Skeletal muscle cell (primary cell): ENCODE data around the gene PCGF3.
"Not testable (repeated sequence)": the region's sequence is repeated elsewhere in the genome, so short reads cannot be mapped to it uniquely, and the experiment has no call there.

ENCODE experiments used
- DNase-seq: peaks from one replicate; pipeline ENCODE4 v3.0.0-alpha.2; 2010; ENCODE audit warnings: low read depth
- H3K4me3 ChIP-seq: 2 replicates; pipeline ENCODE4 v1.5.1; 2011; ENCODE audit warnings: low read depth, mild to moderate bottlenecking, control low read depth, low read length, moderate library complexity

Gene PCGF3

GRCh38 chr4:771464-771863, 65.8 kb downstream of the PCGF3 start:
- DNase-seq: no peak
- H3K4me3 ChIP-seq: no peak overlapping the region

- DNase-seq: no peak
- H3K4me3 ChIP-seq: no peak overlapping the region
Measured at GRCh38 chr4:772118-772517, 66.5 kb downstream of the PCGF3 start.

- no peak for DNase-seq
- no peak overlapping the region for H3K4me3 ChIP-seq
Measured at GRCh38 chr4:772776-773175, 67.1 kb downstream of the PCGF3 start.

GRCh38 chr4:773214-773613, 67.6 kb downstream of the PCGF3 start:
- DNase-seq: no peak
- H3K4me3 ChIP-seq: no peak overlapping the region

- H3K4me3 ChIP-seq: not testable (repeated sequence)
Measured at GRCh38 chr4:774419-775092, 68.9 kb downstream of the PCGF3 start.

GRCh38 chr4:775485-775884, 69.9 kb downstream of the PCGF3 start:
- H3K4me3 ChIP-seq, DNase-seq: not testable (repeated sequence)

More at GRCh38 chr4:774419-775092, 68.9 kb downstream of the PCGF3 start:
- DNase-seq: not testable (repeated sequence)

- DNase-seq: no peak
- no peak overlapping the region for H3K4me3 ChIP-seq
Measured at GRCh38 chr4:776743-777441, 71.3 kb downstream of the PCGF3 start.

- DNase-seq: no peak
- H3K4me3 ChIP-seq: no peak overlapping the region
Measured at GRCh38 chr4:777520-778262, 72.1 kb downstream of the PCGF3 start.

- H3K4me3 ChIP-seq: no peak overlapping the region
Measured at GRCh38 chr4:779555-779954, 73.9 kb downstream of the PCGF3 start.

GRCh38 chr4:780255-780654, 74.6 kb downstream of the PCGF3 start:
- not testable (repeated sequence) for DNase-seq
- peak overlapping the region; percentile 99 for H3K4me3 ChIP-seq

More at GRCh38 chr4:779555-779954, 73.9 kb downstream of the PCGF3 start:
- no peak for DNase-seq

GRCh38 chr4:780716-781492, 75.3 kb downstream of the PCGF3 start:
- H3K4me3 ChIP-seq: peak overlapping the region; percentile 99
- no peak for DNase-seq

- H3K4me3 ChIP-seq: peak overlapping the region; percentile 99
- peak; percentile 97 for DNase-seq
Measured at GRCh38 chr4:781493-782216, 76.0 kb downstream of the PCGF3 start.

- no peak for DNase-seq
- no peak overlapping the region for H3K4me3 ChIP-seq
Measured at GRCh38 chr4:784401-785331, 79.0 kb downstream of the PCGF3 start.

GRCh38 chr4:785332-786073, 79.9 kb downstream of the PCGF3 start:
- H3K4me3 ChIP-seq: no peak overlapping the region

GRCh38 chr4:786074-786741, 80.6 kb downstream of the PCGF3 start:
- DNase-seq: no peak
- no peak overlapping the region for H3K4me3 ChIP-seq

More at GRCh38 chr4:785332-786073, 79.9 kb downstream of the PCGF3 start:
- DNase-seq: no peak

GRCh38 chr4:786861-787300, 81.2 kb downstream of the PCGF3 start:
- no peak for DNase-seq

GRCh38 chr4:787561-787981, 81.9 kb downstream of the PCGF3 start:
- DNase-seq: no peak
- no peak overlapping the region for H3K4me3 ChIP-seq

More at GRCh38 chr4:786861-787300, 81.2 kb downstream of the PCGF3 start:
- H3K4me3 ChIP-seq: no peak overlapping the region
